ENCODE measurements around the gene TUBB4B.

The TUBB4B gene

DNA sequence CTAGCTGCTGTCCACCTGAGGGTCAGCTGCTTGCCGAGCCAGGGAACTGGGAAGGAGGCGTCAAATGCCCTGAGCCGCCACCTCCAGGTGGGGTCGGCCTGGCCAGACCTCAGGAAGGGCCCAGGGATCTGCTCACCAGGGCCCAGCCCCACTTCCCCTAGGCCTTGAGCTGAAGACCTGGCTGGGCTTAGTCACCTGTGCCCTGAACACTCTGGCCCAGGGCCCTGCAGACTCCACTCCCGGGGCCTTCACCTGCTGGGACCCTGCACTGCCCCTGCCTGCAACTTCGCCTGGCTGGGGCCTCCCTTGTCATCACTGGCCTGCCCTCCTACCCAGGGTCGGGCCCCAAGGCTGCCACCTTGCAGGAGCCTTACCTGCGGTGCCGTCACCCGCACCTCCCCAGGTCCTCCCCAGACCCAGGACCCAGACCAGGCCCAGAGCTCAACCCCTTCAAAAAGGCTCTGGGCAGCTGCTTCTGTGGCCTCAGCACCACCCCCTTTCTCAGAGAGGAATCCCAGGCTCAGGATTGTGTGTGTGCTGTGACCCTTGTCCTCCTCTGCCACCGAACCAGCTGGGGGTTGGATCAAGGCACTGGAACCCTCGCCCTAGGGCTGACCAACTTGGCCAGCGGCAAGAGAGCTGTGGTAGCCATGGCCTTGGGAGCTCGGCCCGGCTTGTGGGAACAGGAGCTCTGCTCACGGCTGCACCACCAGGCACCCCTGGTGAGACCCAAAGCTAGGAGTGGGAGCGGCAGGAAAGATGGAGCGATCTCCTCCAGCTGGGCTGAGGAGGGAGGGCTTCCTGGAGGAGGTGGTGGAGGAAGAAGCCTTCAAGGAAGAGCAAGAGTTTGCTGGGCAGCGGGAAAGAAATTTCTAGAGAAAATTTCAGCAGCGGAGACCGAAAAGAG lies 12.9 kb downstream of the TUBB4B start:
- TF ChIP-seq POLR2AphosphoS5 (IDR thresholded peaks at IDR 0.05; ENCODE audit: low read depth, low read length) (no peak), TAF1 (IDR thresholded peaks at IDR 0.05; ENCODE audit: borderline replicate concordance, insufficient read depth, low read length) (no peak), SIN3A (IDR thresholded peaks at IDR 0.05; ENCODE audit: borderline replicate concordance, insufficient read depth, low read length) (no peak), FOXP2 (optimal IDR thresholded peaks at IDR 0.05; ENCODE audit: borderline replicate concordance, extremely low read depth, extremely low read length, insufficient read depth) (no peak)
- TF ChIP-seq, protein P1, sequence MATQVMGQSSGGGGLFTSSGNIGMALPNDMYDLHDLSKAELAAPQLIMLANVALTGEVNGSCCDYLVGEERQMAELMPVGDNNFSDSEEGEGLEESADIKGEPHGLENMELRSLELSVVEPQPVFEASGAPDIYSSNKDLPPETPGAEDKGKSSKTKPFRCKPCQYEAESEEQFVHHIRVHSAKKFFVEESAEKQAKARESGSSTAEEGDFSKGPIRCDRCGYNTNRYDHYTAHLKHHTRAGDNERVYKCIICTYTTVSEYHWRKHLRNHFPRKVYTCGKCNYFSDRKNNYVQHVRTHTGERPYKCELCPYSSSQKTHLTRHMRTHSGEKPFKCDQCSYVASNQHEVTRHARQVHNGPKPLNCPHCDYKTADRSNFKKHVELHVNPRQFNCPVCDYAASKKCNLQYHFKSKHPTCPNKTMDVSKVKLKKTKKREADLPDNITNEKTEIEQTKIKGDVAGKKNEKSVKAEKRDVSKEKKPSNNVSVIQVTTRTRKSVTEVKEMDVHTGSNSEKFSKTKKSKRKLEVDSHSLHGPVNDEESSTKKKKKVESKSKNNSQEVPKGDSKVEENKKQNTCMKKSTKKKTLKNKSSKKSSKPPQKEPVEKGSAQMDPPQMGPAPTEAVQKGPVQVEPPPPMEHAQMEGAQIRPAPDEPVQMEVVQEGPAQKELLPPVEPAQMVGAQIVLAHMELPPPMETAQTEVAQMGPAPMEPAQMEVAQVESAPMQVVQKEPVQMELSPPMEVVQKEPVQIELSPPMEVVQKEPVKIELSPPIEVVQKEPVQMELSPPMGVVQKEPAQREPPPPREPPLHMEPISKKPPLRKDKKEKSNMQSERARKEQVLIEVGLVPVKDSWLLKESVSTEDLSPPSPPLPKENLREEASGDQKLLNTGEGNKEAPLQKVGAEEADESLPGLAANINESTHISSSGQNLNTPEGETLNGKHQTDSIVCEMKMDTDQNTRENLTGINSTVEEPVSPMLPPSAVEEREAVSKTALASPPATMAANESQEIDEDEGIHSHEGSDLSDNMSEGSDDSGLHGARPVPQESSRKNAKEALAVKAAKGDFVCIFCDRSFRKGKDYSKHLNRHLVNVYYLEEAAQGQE (IDR thresholded peaks at IDR 0.05; ENCODE audit: insufficient read depth in 1 of 2, low read depth in 2 of 2, low read length in 2 of 2), result no peak

DNA sequence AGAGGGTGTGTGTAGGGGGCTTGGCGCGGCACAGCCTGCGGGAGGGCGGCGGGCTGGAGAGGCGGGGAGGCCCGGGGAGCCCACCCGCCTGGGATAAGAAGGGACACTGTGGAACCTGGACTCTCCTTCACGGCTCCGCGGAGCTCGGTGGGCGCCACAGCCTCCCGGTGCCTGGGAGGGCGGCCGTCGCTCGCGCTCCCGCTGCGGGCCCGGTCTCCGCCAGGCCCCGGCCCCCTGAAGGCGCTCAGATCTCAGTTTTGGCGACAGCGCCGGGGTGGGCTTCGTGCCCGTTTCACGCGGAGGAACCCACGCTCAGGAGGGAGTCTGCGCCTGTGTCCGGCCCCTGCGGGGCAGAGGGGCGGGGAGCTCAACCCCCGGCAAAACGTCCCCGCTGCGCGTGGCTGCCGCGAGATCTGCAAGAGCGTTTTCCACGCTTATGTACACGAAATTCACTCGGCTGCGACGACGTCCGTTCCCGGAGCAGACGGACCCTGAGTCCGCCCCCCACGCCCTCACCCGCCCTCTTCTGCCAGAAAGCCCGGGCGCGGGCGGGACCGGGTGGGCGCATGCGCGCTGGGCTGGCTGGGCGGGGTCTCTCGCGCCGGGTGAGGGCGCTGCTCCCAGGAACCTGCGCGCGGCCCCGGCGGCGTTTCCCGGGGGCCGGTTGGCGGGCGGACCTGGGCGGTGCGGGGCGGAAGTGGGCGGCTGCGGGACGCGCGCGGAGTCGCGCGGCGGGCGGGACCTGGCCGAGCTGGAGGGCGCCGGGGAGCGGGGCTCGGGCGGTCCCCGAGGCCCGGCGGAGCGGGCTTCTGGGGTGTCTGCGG lies 13.7 kb downstream of the TUBB4B start, which contains the start of gene NELFB:
Gene NELFB (plus strand): TSS at position 704 of the 824 bp plus-strand sequence.
- TF ChIP-seq SIN3A (IDR thresholded peaks at IDR 0.05; ENCODE audit: borderline replicate concordance, insufficient read depth, low read length), result no peak
- TF ChIP-seq TAF1 (IDR thresholded peaks at IDR 0.05; ENCODE audit: borderline replicate concordance, insufficient read depth, low read length), result 0 out of 2 replicates have a peak, but pooled peaks have one; percentile 40
- peak; percentile 74 for TF ChIP-seq POLR2AphosphoS5 (IDR thresholded peaks at IDR 0.05; ENCODE audit: low read depth, low read length)

DNA sequence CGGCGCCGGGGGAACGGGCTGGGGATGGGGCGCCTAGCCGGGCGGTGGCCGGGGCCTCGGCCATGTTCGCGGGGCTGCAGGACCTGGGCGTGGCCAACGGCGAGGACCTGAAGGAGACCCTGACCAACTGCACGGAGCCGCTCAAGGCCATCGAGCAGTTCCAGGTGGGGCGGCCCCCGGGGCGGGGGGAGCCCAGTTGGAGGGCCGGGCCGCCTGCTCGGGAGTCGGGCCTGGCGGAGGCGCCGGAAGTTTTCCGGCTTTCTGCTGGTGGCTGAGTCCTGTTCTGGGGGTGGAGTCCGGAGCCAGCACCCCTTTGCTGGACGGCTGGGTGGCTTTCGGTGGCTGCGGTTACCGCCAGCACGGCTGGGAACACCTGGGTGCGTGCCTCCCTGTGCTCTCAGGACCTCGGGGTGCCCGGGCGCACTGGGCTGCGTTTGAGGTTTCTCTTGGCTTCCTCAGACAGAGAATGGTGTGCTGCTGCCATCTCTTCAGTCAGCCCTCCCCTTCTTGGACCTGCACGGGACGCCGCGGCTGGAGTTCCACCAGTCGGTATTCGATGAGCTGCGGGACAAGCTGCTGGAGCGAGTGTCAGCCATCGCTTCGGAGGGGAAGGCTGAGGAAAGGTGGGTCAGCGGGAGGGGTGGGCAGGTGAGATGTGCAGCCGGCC lies 14.5 kb downstream of the TUBB4B start:
- TF ChIP-seq TAF1 (IDR thresholded peaks at IDR 0.05; ENCODE audit: borderline replicate concordance, insufficient read depth, low read length) (no peak), POLR2AphosphoS5 (IDR thresholded peaks at IDR 0.05; ENCODE audit: low read depth, low read length) (no peak), FOXP2 (optimal IDR thresholded peaks at IDR 0.05; ENCODE audit: borderline replicate concordance, extremely low read depth, extremely low read length, insufficient read depth) (no peak), SIN3A (IDR thresholded peaks at IDR 0.05; ENCODE audit: borderline replicate concordance, insufficient read depth, low read length) (no peak)
- TF ChIP-seq, protein P1 (IDR thresholded peaks at IDR 0.05; ENCODE audit: insufficient read depth in 1 of 2, low read depth in 2 of 2, low read length in 2 of 2), result no peak

DNA sequence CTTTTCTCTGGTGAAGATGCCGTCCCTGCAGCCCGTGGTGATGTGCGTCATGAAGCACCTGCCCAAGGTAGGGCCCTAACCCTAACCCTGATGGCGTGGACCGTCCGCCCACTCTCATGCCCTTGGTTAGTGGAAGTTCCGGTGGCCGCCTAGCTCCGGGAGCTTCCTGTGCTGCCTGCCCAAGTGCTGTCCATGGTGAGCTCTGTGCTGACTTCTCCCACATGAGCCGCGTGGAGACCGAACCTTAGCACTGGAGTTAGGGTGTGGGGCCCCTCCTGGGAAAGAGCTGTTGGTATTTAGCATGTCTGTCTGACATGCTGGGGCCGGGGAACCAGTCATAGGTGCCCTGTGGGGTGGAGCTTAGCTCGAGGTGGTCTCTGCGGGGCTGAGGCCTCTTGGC lies 15.3 kb downstream of the TUBB4B start:
- TF ChIP-seq, protein P1 (IDR thresholded peaks at IDR 0.05; ENCODE audit: insufficient read depth in 1 of 2, low read depth in 2 of 2, low read length in 2 of 2), result peak; percentile 79 to 87
- TF ChIP-seq POLR2AphosphoS5 (IDR thresholded peaks at IDR 0.05; ENCODE audit: low read depth, low read length), result no peak

DNA sequence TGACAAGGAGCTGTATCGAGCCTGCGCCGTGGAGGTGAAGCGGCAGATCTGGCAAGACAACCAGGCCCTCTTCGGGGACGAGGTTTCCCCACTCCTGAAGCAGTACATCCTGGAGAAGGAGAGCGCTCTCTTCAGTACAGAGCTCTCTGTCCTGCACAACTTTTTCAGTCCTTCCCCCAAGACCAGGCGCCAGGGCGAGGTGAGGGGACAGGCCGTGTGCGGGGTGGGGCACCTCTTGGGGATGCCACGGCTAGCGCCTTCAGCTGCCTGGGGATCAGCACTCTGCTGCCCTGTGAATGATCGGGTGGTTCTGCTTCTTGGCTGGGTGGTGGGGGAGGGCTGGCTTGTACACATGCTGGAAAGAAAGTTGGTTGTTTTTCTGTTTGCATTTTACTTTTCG lies 15.8 kb downstream of the TUBB4B start:
- TF ChIP-seq TAF1 (IDR thresholded peaks at IDR 0.05; ENCODE audit: borderline replicate concordance, insufficient read depth, low read length) (no peak), POLR2AphosphoS5 (IDR thresholded peaks at IDR 0.05; ENCODE audit: low read depth, low read length) (no peak), SIN3A (IDR thresholded peaks at IDR 0.05; ENCODE audit: borderline replicate concordance, insufficient read depth, low read length) (no peak), FOXP2 (optimal IDR thresholded peaks at IDR 0.05; ENCODE audit: borderline replicate concordance, extremely low read depth, extremely low read length, insufficient read depth) (no peak)
- TF ChIP-seq, protein P1 (IDR thresholded peaks at IDR 0.05; ENCODE audit: insufficient read depth in 1 of 2, low read depth in 2 of 2, low read length in 2 of 2), result no peak

Data from PFSK-1 (cell line).